ENCODE results near the gene PTPRR.

Gene PTPRR

GRCh38 chr12:70698345-70698744 is 222.2 kb downstream of the PTPRR start:
- no peak overlapping the region for H3K27ac ChIP-seq
- no peak for TF ChIP-seq CTCF (conservative IDR thresholded peaks at IDR 0.05)

GRCh38 chr12:70695361-70696023 is 225.0 kb downstream of the PTPRR start:
- TF ChIP-seq CTCF (conservative IDR thresholded peaks at IDR 0.05): no peak
- H3K27ac ChIP-seq: no peak overlapping the region

- no peak overlapping the region for H3K27ac ChIP-seq
These were observed 227.8 kb downstream of the PTPRR start for GRCh38 chr12:70692681-70693288.

GRCh38 chr12:70691018-70691672 is 229.4 kb downstream of the PTPRR start:
- TF ChIP-seq CTCF (conservative IDR thresholded peaks at IDR 0.05): no peak
- no peak overlapping the region for H3K27ac ChIP-seq

More at GRCh38 chr12:70692681-70693288, 227.8 kb downstream of the PTPRR start:
- peak; percentile 84 for TF ChIP-seq CTCF (conservative IDR thresholded peaks at IDR 0.05)

GRCh38 chr12:70686907-70687306 is 233.6 kb downstream of the PTPRR start:
- TF ChIP-seq CTCF (conservative IDR thresholded peaks at IDR 0.05): no peak
- no peak overlapping the region for H3K27ac ChIP-seq

- H3K27ac ChIP-seq: no peak overlapping the region
- no peak for TF ChIP-seq CTCF (conservative IDR thresholded peaks at IDR 0.05)
These were observed 234.2 kb downstream of the PTPRR start for GRCh38 chr12:70686299-70686698.

- no peak for TF ChIP-seq CTCF (conservative IDR thresholded peaks at IDR 0.05)
- H3K27ac ChIP-seq: no peak overlapping the region
These were observed 236.6 kb downstream of the PTPRR start for GRCh38 chr12:70683976-70684375.
